Measurements from ENCODE around the gene ARMC7. TPM values are rescaled to one million over a fixed set of nuclear protein-coding genes. Genes with fewer than 3 reads are reported as not detected.
"Not testable (repeated sequence)": the region's sequence is repeated elsewhere in the genome, so short reads cannot be mapped to it uniquely, and the experiment has no call there.

Gene ARMC7
- total RNA-seq, 1 donor from 2014 or later = 14.2 TPM

DNA sequence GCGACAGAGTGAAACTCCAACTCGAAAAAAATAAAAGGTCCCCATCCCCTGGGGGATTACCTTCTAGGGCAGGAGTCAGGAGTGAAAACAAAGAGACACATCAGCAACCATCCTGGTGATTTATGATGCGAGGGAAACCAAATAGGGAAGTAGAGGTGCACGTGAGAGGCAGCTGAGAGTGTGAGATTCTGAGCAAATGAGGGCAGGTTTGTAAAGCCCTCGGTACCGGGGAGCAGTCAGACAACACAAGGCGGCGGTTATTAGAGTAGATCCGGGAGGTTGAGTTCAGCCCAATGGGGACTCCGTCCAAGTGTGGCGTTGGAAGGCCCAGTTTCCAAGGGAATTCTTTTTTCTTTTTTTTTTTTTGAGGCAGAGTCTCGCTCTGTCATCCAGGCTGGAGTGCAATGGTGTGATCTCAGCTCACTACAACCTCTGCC is 7.4 kb upstream of the ARMC7 start:
- no peak for DNase-seq (ENCODE audit: low read depth)

DNA sequence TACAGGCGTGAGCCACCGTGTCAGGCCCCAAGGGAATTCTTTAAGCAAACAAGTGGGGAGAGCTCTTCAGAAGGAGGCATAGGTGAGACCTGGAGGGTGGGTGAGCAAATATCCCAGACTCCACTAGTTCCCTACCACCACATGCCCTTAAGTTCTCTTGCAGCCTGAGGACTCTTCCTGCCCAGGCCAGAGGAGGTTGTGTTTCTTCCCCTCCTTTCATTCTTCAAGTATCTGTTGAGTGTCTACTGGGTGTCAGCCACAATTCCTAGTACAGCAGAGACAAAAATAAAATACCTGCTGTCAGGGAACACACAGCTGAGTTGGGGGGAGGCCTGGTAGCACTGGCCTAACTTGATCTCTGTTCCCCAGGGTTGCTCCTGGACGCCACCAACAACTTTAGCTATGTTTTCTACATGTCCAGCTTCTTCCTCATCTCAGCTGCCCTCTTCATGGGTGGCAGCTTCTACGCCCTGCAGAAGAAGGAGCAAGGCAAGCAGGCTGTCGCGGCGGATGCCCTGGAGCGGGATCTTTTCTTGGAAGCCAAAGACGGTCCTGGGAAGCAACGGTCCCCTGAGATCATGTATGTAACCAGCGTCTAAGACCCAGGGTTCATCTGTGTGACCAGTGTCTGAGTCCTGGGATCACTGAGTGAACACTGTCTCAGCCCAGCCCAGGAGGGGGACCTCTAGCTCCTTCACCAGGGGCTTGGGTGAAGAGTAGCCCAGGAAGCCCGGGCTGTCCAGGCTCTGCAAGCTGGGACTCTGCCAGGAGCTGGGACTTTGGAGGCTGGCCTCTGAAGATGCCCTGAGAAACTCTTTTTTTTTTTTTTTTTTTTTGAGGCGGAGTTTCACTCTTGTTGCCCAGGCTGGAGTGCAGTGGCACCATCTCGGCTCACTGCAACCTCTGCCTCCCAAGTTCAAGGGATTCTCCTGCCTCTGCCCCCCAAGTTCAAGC is 5.9 kb upstream of the ARMC7 start:
- DNase-seq (ENCODE audit: low read depth) = no peak

- no peak for DNase-seq (ENCODE audit: low read depth)
Observed at GRCh38 chr17:75105126-75106080, 4.4 kb upstream of the ARMC7 start.

DNA sequence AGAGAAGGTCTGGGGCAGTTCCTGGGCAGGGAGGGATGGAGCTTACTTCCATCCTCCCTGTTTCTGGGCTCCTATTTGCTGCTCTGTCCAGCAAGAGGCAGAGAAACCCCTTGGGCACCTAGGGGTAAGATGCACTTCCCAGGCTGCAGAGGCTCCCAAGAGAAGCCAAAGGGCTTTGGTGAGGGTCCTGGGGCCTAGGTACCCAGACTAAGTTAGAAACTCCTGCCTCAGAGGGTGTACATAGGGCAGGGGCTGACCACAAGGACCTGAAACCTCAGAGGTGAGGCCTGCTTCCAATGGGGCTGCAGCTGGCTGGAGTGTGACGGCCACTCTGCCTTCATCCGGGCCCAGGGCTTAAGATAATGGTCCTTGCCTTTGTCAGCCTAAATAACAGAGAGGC is 1.6 kb upstream of the ARMC7 start:
- no peak for DNase-seq (ENCODE audit: low read depth)

DNA sequence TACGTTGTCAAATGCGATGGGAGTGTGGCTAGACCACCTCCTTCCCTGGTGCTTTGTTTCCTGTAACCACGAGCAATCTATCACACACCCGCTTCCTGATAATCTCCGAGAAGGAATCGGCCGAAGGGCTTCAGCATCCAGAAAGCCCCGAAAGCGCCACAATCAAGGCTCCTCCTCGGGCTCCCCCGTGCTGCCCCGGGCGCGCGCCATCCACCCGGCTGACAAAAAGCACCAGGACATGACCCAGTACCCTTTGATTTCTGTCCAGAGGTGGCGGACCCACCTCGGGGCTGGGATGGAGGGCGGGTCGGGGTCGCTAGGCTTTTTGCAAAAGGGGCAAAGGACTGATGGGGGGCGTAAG is 743 bp upstream of the ARMC7 start:
- no peak for DNase-seq (ENCODE audit: low read depth)

GRCh38 chr17:75110234-75110937 is 617 bp downstream of the ARMC7 start:
- DNase-seq (ENCODE audit: low read depth) = no peak

GRCh38 chr17:75111777-75112335 is 2.1 kb downstream of the ARMC7 start:
- no peak for DNase-seq (ENCODE audit: low read depth)

GRCh38 chr17:75113798-75114551 is 4.2 kb downstream of the ARMC7 start:
- DNase-seq (ENCODE audit: low read depth) = peak; percentile 86

GRCh38 chr17:75114552-75115314 is 5.0 kb downstream of the ARMC7 start:
- no peak for DNase-seq (ENCODE audit: low read depth)

GRCh38 chr17:75115555-75115954 is 5.8 kb downstream of the ARMC7 start:
- DNase-seq (ENCODE audit: low read depth) = no peak

- no peak for DNase-seq (ENCODE audit: low read depth)
Observed at GRCh38 chr17:75116737-75117136, 7.0 kb downstream of the ARMC7 start.

DNA sequence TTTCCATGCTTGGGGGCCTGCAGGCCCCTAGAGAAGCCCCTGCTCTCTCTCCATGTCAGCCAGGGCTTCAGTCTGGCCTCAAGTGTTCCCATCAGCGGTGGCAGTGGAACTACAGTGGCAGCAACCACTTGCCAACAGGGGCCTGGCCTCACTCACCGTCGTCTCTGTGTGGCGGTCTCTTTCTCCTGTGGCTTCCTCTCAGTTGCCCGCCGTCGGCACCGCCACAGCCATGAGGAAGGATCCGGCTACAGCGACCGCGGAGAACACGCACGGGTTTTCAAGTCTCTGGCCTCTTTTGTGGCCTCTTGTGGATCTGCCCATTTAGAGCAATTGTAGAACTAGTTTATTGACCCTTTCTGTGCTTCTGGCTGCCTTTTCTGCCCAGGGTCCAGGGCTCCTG is 8.5 kb downstream of the ARMC7 start:
- no peak for DNase-seq (ENCODE audit: low read depth)

GRCh38 chr17:75124041-75124818 is 14.5 kb downstream of the ARMC7 start:
- DNase-seq (ENCODE audit: low read depth) = peak; percentile 92

- no peak for DNase-seq (ENCODE audit: low read depth)
Observed at GRCh38 chr17:75124819-75125162, 15.0 kb downstream of the ARMC7 start.

DNA sequence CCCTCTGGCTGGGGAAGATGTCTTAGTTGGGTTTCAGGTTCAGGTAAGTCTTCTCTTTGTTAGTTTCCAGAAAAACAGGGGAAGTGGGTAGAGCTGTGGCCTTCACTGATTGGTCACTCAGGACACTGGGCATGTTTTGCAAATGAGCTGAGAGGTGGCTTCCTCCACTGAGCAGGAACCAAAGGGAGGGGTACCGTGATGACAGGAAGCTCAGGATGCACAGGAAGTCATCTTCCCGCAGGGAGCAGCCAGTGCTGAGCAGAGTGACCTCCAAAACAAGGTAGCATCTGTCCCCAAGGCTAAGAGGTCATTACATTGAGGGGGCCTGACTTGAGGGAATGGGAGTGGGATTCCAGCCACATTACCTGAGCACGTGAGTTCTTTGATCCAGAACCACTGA is 16.2 kb downstream of the ARMC7 start:
- DNase-seq (ENCODE audit: low read depth) = no peak

GRCh38 chr17:75126954-75127353 is 17.2 kb downstream of the ARMC7 start:
- no peak for DNase-seq (ENCODE audit: low read depth)

GRCh38 chr17:75127936-75128335 is 18.2 kb downstream of the ARMC7 start:
- DNase-seq (ENCODE audit: low read depth) = not testable (repeated sequence)

- DNase-seq (ENCODE audit: low read depth) = no peak
Observed at GRCh38 chr17:75128694-75129505, 19.1 kb downstream of the ARMC7 start.

Measured in renal cortical epithelial cell (primary cell).